NCI-H774 (cell line): ENCODE data around the gene OSM.

Experiments used
- DNase-seq: peaks from one replicate; lab custom pipeline; 2025; lab: John Stamatoyannopoulos, UW

OSM gene

GRCh38 chr22:30266445-30267381 is at the start of gene OSM:
TSS of gene OSM (minus strand) at chr22:30266851. CDS start at chr22:30266799, 52 bp downstream.
- no peak for DNase-seq

- DNase-seq: no peak
These were observed 49.4 kb upstream of the OSM start for GRCh38 chr22:30315962-30316576.

GRCh38 chr22:30314915-30315314 is 48.3 kb upstream of the OSM start:
- DNase-seq: no peak

- no peak for DNase-seq
These were observed 47.1 kb upstream of the OSM start for GRCh38 chr22:30313527-30314363.

- DNase-seq: no peak
These were observed 45.4 kb upstream of the OSM start for GRCh38 chr22:30312053-30312452.

- DNase-seq: no peak
These were observed 44.5 kb upstream of the OSM start for GRCh38 chr22:30310881-30311771.

GRCh38 chr22:30309951-30310741 is 43.5 kb upstream of the OSM start:
- no peak for DNase-seq

GRCh38 chr22:30308518-30309230 is 42.0 kb upstream of the OSM start:
- DNase-seq: no peak

GRCh38 chr22:30308093-30308492 is 41.4 kb upstream of the OSM start:
- no peak for DNase-seq

GRCh38 chr22:30307041-30307574 is 40.5 kb upstream of the OSM start:
- no peak for DNase-seq

GRCh38 chr22:30306627-30307011 is 40.0 kb upstream of the OSM start:
- no peak for DNase-seq

GRCh38 chr22:30305906-30306626 is 39.4 kb upstream of the OSM start:
- DNase-seq: no peak

- DNase-seq: no peak
These were observed 38.9 kb upstream of the OSM start for GRCh38 chr22:30305519-30305905.

GRCh38 chr22:30304495-30305244 is 38.0 kb upstream of the OSM start:
- no peak for DNase-seq

- DNase-seq: no peak
These were observed 36.1 kb upstream of the OSM start for GRCh38 chr22:30302810-30303138.

GRCh38 chr22:30301995-30302809 is 35.6 kb upstream of the OSM start:
- DNase-seq: no peak

- DNase-seq: no peak
These were observed 32.7 kb upstream of the OSM start for GRCh38 chr22:30299322-30299721.
